ENCODE measurements around the gene NYAP2.

Gene NYAP2

GRCh38 chr2:225431105-225431863 is 31.8 kb downstream of the NYAP2 start:
- no peak for DNase-seq

GRCh38 chr2:225434014-225434413 is 34.5 kb downstream of the NYAP2 start:
- no peak for DNase-seq

GRCh38 chr2:225437319-225437718 is 37.8 kb downstream of the NYAP2 start:
- DNase-seq, result no peak

GRCh38 chr2:225438248-225438647 is 38.7 kb downstream of the NYAP2 start:
- DNase-seq, result no peak

- no peak for DNase-seq
These were observed 53.2 kb downstream of the NYAP2 start for GRCh38 chr2:225452677-225453076.

- no peak for DNase-seq
These were observed 54.9 kb downstream of the NYAP2 start for GRCh38 chr2:225454412-225454811.

- DNase-seq, result no peak
These were observed 57.2 kb downstream of the NYAP2 start for GRCh38 chr2:225456619-225457260.

- no peak for DNase-seq
These were observed 58.0 kb downstream of the NYAP2 start for GRCh38 chr2:225457482-225457881.

- no peak for DNase-seq
These were observed 59.1 kb downstream of the NYAP2 start for GRCh38 chr2:225458431-225459117.

GRCh38 chr2:225462417-225462816 is 62.9 kb downstream of the NYAP2 start:
- no peak for DNase-seq

GRCh38 chr2:225462945-225463344 is 63.4 kb downstream of the NYAP2 start:
- no peak for DNase-seq

GRCh38 chr2:225463449-225463848 is 63.9 kb downstream of the NYAP2 start:
- DNase-seq, result no peak

GRCh38 chr2:225464346-225465025 is 65.0 kb downstream of the NYAP2 start:
- peak in 1 of 2 donors; percentile 38 for DNase-seq

- no peak for DNase-seq
These were observed 66.3 kb downstream of the NYAP2 start for GRCh38 chr2:225465827-225466226.

- no peak for DNase-seq
These were observed 67.5 kb downstream of the NYAP2 start for GRCh38 chr2:225466891-225467604.

- DNase-seq, result no peak
These were observed 68.6 kb downstream of the NYAP2 start for GRCh38 chr2:225468131-225468530.

GRCh38 chr2:225471039-225471438 is 71.5 kb downstream of the NYAP2 start:
- DNase-seq, result no peak

- DNase-seq, result no peak
These were observed 72.0 kb downstream of the NYAP2 start for GRCh38 chr2:225471482-225471881.

- no peak for DNase-seq
These were observed 72.7 kb downstream of the NYAP2 start for GRCh38 chr2:225472161-225472560.

GRCh38 chr2:225479386-225479785 is 79.9 kb downstream of the NYAP2 start:
- no peak for DNase-seq

- no peak for DNase-seq
These were observed 85.2 kb downstream of the NYAP2 start for GRCh38 chr2:225484751-225485150.

GRCh38 chr2:225486236-225486635 is 86.7 kb downstream of the NYAP2 start:
- DNase-seq, result no peak

All from CD4-positive, alpha-beta T cell treated with Interleukin-1 beta for 1 hour (primary cell).